H9 (cell line): Measurements from ENCODE around the gene TMEM134. TPM values are rescaled to one million over a fixed set of nuclear protein-coding genes. Genes with fewer than 3 reads are reported as not detected.

Source experiments
- DNase-seq: peaks from one replicate; pipeline ENCODE4 v3.0.0-alpha.2; 2017
- H2AFZ ChIP-seq: one replicate; pipeline ENCODE4 v1.6.1; 2013; ENCODE audit warnings: mild to moderate bottlenecking, low read length, control low read depth, moderate library complexity
- H2AK5ac ChIP-seq: 2 replicates; pipeline ENCODE4 v1.6.1; 2013; ENCODE audit warnings: low read length, control low read depth, mixed read lengths; ENCODE audit not compliant: insufficient read length
- H2BK120ac ChIP-seq: one replicate; pipeline ENCODE4 v1.6.1; 2013; ENCODE audit warnings: low read depth, mild to moderate bottlenecking, low read length, control low read depth, inconsistent platforms; ENCODE audit not compliant: poor library complexity, severe bottlenecking
- H2BK12ac ChIP-seq: 2 replicates; pipeline ENCODE4 v1.6.1; 2013; ENCODE audit warnings: low read length, control low read depth, mixed read lengths, low read depth; ENCODE audit not compliant: insufficient read length
- H2BK15ac ChIP-seq: 2 replicates; pipeline ENCODE4 v1.6.1; 2013; ENCODE audit warnings: low read depth, low read length, control low read depth
- H2BK20ac ChIP-seq: one replicate; pipeline ENCODE4 v1.6.1; 2013; ENCODE audit warnings: low read depth, mild to moderate bottlenecking, low read length, control low read depth, inconsistent platforms; ENCODE audit not compliant: poor library complexity, severe bottlenecking
- H2BK5ac ChIP-seq: 2 replicates; pipeline ENCODE4 v1.6.1; 2013; ENCODE audit warnings: low read length, control low read depth, mixed read lengths; ENCODE audit not compliant: insufficient read length
- H3K14ac ChIP-seq: 2 replicates; pipeline ENCODE4 v1.6.1; 2013; ENCODE audit warnings: low read length, control low read depth; ENCODE audit not compliant: insufficient read depth
- H3K18ac ChIP-seq: 2 replicates; pipeline ENCODE4 v1.6.1; 2013; ENCODE audit warnings: low read depth, mild to moderate bottlenecking, mixed read lengths, low read length, control low read depth; ENCODE audit not compliant: insufficient read length
- H3K23ac ChIP-seq: 2 replicates; pipeline ENCODE4 v1.6.1; 2013; ENCODE audit warnings: low read length, control low read depth, mixed read lengths, low read depth; ENCODE audit not compliant: insufficient read length
- H3K23me2 ChIP-seq: 2 replicates; pipeline ENCODE4 v1.6.1; 2013; ENCODE audit warnings: low read depth, mild to moderate bottlenecking, mixed read lengths, low read length, control low read depth; ENCODE audit not compliant: insufficient read length, poor library complexity, severe bottlenecking
- H3K27ac ChIP-seq: 2 replicates; pipeline ENCODE4 v1.5.1; 2013; ENCODE audit warnings: low read length, control low read depth, mixed read lengths, low read depth; ENCODE audit not compliant: insufficient read length
- H3K27me3 ChIP-seq: 2 replicates; pipeline ENCODE4 v1.6.1; 2013; ENCODE audit warnings: low read length, control low read depth, inconsistent platforms; ENCODE audit not compliant: insufficient read depth
- H3K4ac ChIP-seq: 2 replicates; pipeline ENCODE4 v1.6.1; 2013; ENCODE audit warnings: low read depth, mild to moderate bottlenecking, control low read depth, inconsistent platforms, low read length, moderate library complexity
- H3K4me1 ChIP-seq: 2 replicates; pipeline ENCODE4 v1.6.1; 2013; ENCODE audit warnings: low read length, control low read depth, inconsistent platforms; ENCODE audit not compliant: insufficient read depth
- H3K4me2 ChIP-seq: 2 replicates; pipeline ENCODE4 v1.6.1; 2013; ENCODE audit warnings: low read length, control low read depth, mixed read lengths; ENCODE audit not compliant: insufficient read length, insufficient read depth
- H3K56ac ChIP-seq: 2 replicates; pipeline ENCODE4 v1.6.1; 2013; ENCODE audit warnings: low read depth, mild to moderate bottlenecking, mixed read lengths, low read length, control low read depth; ENCODE audit not compliant: insufficient read length
- H3K79me1 ChIP-seq: 2 replicates; pipeline ENCODE4 v1.6.1; 2013; ENCODE audit warnings: low read depth, mild to moderate bottlenecking, moderate library complexity, low read length, control low read depth, inconsistent platforms; ENCODE audit not compliant: insufficient read depth, poor library complexity, severe bottlenecking
- H3K79me2 ChIP-seq: 2 replicates; pipeline ENCODE4 v1.6.1; 2013; ENCODE audit warnings: low read length, control low read depth, inconsistent platforms; ENCODE audit not compliant: insufficient read depth
- H3K9ac ChIP-seq: 2 replicates; pipeline ENCODE4 v1.6.1; 2013; ENCODE audit warnings: low read length, control low read depth, mixed read lengths; ENCODE audit not compliant: insufficient read length; ENCODE audit errors: extremely low read depth
- H3K9me3 ChIP-seq: one replicate; pipeline ENCODE4 v1.6.1; 2013; ENCODE audit warnings: low read depth, low read length, inconsistent platforms; ENCODE audit not compliant: control insufficient read depth
- H3T11ph ChIP-seq: one replicate; pipeline ENCODE4 v1.6.1; 2013; ENCODE audit warnings: mild to moderate bottlenecking, low read length, control low read depth, inconsistent platforms
- H4K20me1 ChIP-seq: one replicate; pipeline ENCODE4 v1.6.1; 2013; ENCODE audit not compliant: control insufficient read depth, insufficient read length, insufficient read depth
- H4K5ac ChIP-seq: 2 replicates; pipeline ENCODE4 v1.6.1; 2013; ENCODE audit warnings: low read depth, mild to moderate bottlenecking, mixed read lengths, low read length, control low read depth; ENCODE audit not compliant: insufficient read length
- H4K8ac ChIP-seq: replicated peaks from 2 replicates; pipeline ENCODE4 v1.6.1; 2013; ENCODE audit warnings: low read length, control low read depth, mixed read lengths, low read depth; ENCODE audit not compliant: insufficient read length
- H4K91ac ChIP-seq: 2 replicates; pipeline ENCODE4 v1.6.1; 2013; ENCODE audit warnings: low read depth, mild to moderate bottlenecking, moderate library complexity, mixed read lengths, low read length, control low read depth; ENCODE audit not compliant: insufficient read length
- H3K27ac Mint-ChIP-seq, 3 experiments: 2 replicates in 2 of 3; 3 replicates in 1 of 3; pipeline ENCODE4 v1.8.0; 2020 to 2021; ENCODE audit warnings: mixed read lengths in 3 of 3, mild to moderate bottlenecking in 1 of 3, moderate library complexity in 1 of 3
- H3K27me3 Mint-ChIP-seq: 2 replicates; pipeline ENCODE4 v1.8.0; 2021; ENCODE audit warnings: low read depth, mild to moderate bottlenecking, moderate library complexity, mixed read lengths
- H3K36me3 Mint-ChIP-seq, 3 experiments: 2 replicates in 2 of 3; 3 replicates in 1 of 3; pipeline ENCODE4 v1.8.0; 2020 to 2021; ENCODE audit warnings: low read depth in 3 of 3, mixed read lengths in 3 of 3; ENCODE audit not compliant: insufficient read depth in 1 of 3
- H3K4me1 Mint-ChIP-seq, 2 experiments: 2 replicates each; pipeline ENCODE4 v1.8.0; 2020; ENCODE audit warnings: mixed read lengths in 2 of 2
- H3K4me3 Mint-ChIP-seq, 2 experiments: 2 replicates in 1 of 2; 3 replicates in 1 of 2; pipeline ENCODE4 v1.8.0; 2020 to 2021; ENCODE audit warnings: mild to moderate bottlenecking in 2 of 2, mixed read lengths in 2 of 2, moderate library complexity in 1 of 2
- H3K9me3 Mint-ChIP-seq, 2 experiments: 2 replicates in 1 of 2; 3 replicates in 1 of 2; pipeline ENCODE4 v1.8.0; 2020; ENCODE audit warnings: mild to moderate bottlenecking in 2 of 2, mixed read lengths in 2 of 2, moderate library complexity in 1 of 2
- WGBS: extraction: QIAGEN DNeasy Blood & Tissue Kit; methylation state at CpG from one replicate; pipeline ENCODE4 v1.1.7; 2013; ENCODE audit warnings: missing lambda C conversion rate, low lambda C conversion rate, mixed read lengths; ENCODE audit not compliant: insufficient read length; ENCODE audit errors: extremely low coverage; 5-methylcytosine and 5-hydroxymethylcytosine counted together
- total RNA-seq: library from RNA; stranded (reverse); gene quantifications from 2 replicates; pipeline ENCODE4 v1.2.1, GENCODE V29; 2021
- TF ChIP-seq, protein P1 (sequence below): fragments of 200-600 bp; sonication (generic); conservative IDR thresholded peaks from 3 replicates; pipeline ENCODE4 v1.8.0; 2021; ENCODE audit warnings: antibody characterized with exemption, mild to moderate bottlenecking

The TMEM134 gene
- total RNA-seq, 1 experiment from 2014 or later, result 53.6 TPM

DNA sequence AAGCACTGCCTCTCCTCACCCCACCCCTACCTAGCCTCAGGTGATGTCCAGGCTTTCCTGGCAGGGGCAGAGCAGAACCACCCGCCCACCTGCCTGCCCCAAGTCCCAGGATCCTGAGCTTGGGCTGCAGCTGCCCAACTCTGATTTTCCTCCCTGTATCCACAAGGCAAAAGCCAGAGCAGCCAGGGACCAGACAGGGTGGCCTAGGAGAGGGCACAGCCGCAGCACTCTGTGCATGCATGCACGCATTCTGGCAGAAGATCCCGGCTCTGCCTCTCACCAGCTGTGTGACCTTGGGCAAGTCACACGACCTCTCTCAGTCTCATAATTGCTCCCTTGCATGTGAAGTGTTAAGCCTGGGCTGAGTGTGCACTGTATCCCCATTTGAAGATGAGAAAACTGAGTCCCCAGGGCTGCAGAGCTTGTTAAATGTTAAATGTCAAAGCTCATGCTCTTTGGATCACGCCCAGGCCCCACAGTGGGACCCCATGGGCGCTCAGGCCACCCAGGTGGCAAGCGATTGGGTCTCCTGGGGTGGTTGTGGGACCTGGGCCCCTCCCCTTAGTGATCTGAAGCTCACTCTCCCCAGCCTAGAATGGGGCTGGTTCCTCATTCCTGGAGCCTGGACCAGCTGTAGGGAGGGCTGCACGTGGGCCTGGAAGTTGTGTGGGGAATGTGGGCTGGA, 56.4 kb downstream of the TMEM134 start:
- H3K14ac ChIP-seq, result no peak overlapping the region
- Mint-ChIP-seq H3K4me1 (peaks cover 23 to 37% of the 10 kb centered on the region in 2 experiments), H3K27ac (no peak overlapping the region), H3K4me3 (no peak overlapping the region), H3K9me3 (no peaks in the 10 kb centered on the region; a peak in 1 of 5 replicates), H3K36me3 (no peaks in the 10 kb centered on the region), H3K27me3 (peaks cover 46% of the 10 kb centered on the region)
- no peak overlapping the region for H3K4me2 ChIP-seq
- no peaks in the 10 kb centered on the region for H3K23me2 ChIP-seq
- no peak overlapping the region for H2BK20ac ChIP-seq
- H4K5ac ChIP-seq, result no peak overlapping the region
- H3K9ac ChIP-seq, result no peak overlapping the region
- H3K56ac ChIP-seq, result no peak overlapping the region
- no peak overlapping the region for H2BK5ac ChIP-seq
- H4K91ac ChIP-seq, result no peak overlapping the region
- no peak overlapping the region for H2AK5ac ChIP-seq
- no CpG with 5 or more reads among the region's 9 CpGs for WGBS
- no peaks in the 10 kb centered on the region for H4K20me1 ChIP-seq
- TF ChIP-seq, protein P1, sequence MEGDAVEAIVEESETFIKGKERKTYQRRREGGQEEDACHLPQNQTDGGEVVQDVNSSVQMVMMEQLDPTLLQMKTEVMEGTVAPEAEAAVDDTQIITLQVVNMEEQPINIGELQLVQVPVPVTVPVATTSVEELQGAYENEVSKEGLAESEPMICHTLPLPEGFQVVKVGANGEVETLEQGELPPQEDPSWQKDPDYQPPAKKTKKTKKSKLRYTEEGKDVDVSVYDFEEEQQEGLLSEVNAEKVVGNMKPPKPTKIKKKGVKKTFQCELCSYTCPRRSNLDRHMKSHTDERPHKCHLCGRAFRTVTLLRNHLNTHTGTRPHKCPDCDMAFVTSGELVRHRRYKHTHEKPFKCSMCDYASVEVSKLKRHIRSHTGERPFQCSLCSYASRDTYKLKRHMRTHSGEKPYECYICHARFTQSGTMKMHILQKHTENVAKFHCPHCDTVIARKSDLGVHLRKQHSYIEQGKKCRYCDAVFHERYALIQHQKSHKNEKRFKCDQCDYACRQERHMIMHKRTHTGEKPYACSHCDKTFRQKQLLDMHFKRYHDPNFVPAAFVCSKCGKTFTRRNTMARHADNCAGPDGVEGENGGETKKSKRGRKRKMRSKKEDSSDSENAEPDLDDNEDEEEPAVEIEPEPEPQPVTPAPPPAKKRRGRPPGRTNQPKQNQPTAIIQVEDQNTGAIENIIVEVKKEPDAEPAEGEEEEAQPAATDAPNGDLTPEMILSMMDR, result no peak
- no peak overlapping the region for H3K4ac ChIP-seq
- no peak for DNase-seq
- H2BK120ac ChIP-seq, result no peak overlapping the region
- no peak overlapping the region for H4K8ac ChIP-seq
- H3K79me2 ChIP-seq, result no peaks in the 10 kb centered on the region
- no peak overlapping the region for H3K23ac ChIP-seq
- H3K4me1 ChIP-seq, result no peaks in the 10 kb centered on the region
- no peak overlapping the region for H2BK12ac ChIP-seq
- H3K9me3 ChIP-seq, result no peaks in the 10 kb centered on the region
- H3K18ac ChIP-seq, result no peak overlapping the region
- H3K27ac ChIP-seq, result no peak overlapping the region
- no peak overlapping the region for H3T11ph ChIP-seq
- no peaks in the 10 kb centered on the region for H3K79me1 ChIP-seq
- no peak overlapping the region for H2BK15ac ChIP-seq
- H2AFZ ChIP-seq, result no peak overlapping the region
- H3K27me3 ChIP-seq, result no peaks in the 10 kb centered on the region
